Endothelial cell of umbilical vein (primary cell): ENCODE results near the gene ADAMTSL3. TPM values are rescaled to one million over a fixed set of nuclear protein-coding genes. Genes with fewer than 3 reads are reported as not detected.

Experiments used
- BruUV-seq: library from RNA; stranded (reverse); fragments of 400-500 nt; replicated peaks from 2 replicates; lab custom pipeline; 2021; lab: Mats Ljungman, UMichigan
- CTCF ChIA-PET: fragments of 300-600, 350-600 bp; sonication (Branson Sonifier 250); formaldehyde crosslinking; loops from one replicate; lab custom pipeline; 2021; ENCODE audit warnings: antibody characterized with exemption, inconsistent platforms; lab: Charles Lee
- POLR2A ChIA-PET: fragments of 300-600, 350-600 bp; sonication (Branson Sonifier 250); formaldehyde crosslinking; loops from one replicate; lab custom pipeline; 2021; ENCODE audit warnings: antibody characterized with exemption, inconsistent platforms; lab: Charles Lee
- DNase-seq: peaks from one replicate; pipeline ENCODE4 v3.0.0-alpha.2; 2011; ENCODE audit warnings: low read depth, low spot score
- FAIRE-seq: peaks from 2 replicates; lab custom pipeline; 2011; peaks lifted over from hg19 to GRCh38; lab: Jason Lieb, UNC
- H2AFZ ChIP-seq: 2 replicates; pipeline ENCODE4 v1.6.0; 2012; ENCODE audit warnings: low read depth, low read length, control low read depth, inconsistent platforms
- H3K27ac ChIP-seq: 2 replicates; pipeline ENCODE4 v1.5.1; 2011; ENCODE audit warnings: low read depth, mild to moderate bottlenecking, control low read depth, low read length, moderate library complexity; ENCODE audit not compliant: insufficient read depth
- H3K27me3 ChIP-seq, 2 experiments: 2 replicates each; pipeline versions ENCODE4 v1.6.0 to v1.6.1; 2011; ENCODE audit warnings: low read length in 2 of 2, mixed read lengths in 1 of 2; ENCODE audit not compliant: control insufficient read depth in 2 of 2, insufficient read depth in 2 of 2
- H3K36me3 ChIP-seq, 2 experiments: 2 replicates in 1 of 2; 3 replicates in 1 of 2; pipeline ENCODE4 v1.5.1; 2011; ENCODE audit warnings: low read length in 2 of 2, mild to moderate bottlenecking in 1 of 2, moderate library complexity in 1 of 2; ENCODE audit not compliant: control insufficient read depth in 2 of 2, insufficient read depth in 2 of 2; ENCODE audit errors: extremely low read depth in 1 of 2
- H3K4me1 ChIP-seq: 3 replicates; pipeline ENCODE4 v1.5.1; 2011; ENCODE audit warnings: mild to moderate bottlenecking, low read length; ENCODE audit not compliant: control insufficient read depth, insufficient read depth; ENCODE audit errors: extremely low read depth
- H3K4me2 ChIP-seq: 2 replicates; pipeline ENCODE4 v1.6.1; 2011; ENCODE audit warnings: low read length, control low read depth, mixed read lengths; ENCODE audit not compliant: insufficient read depth
- H3K4me3 ChIP-seq, 3 experiments: fragments of 200-600 bp in 1 of 3; sonication (generic), shearing (Covaris generic) in 1 of 3; replicated peaks in 1 of 3; 2 replicates each; pipeline ENCODE4 v1.5.1; 2011 to 2016; ENCODE audit warnings: control low read depth in 3 of 3, low read length in 3 of 3, mild to moderate bottlenecking in 2 of 3, inconsistent platforms in 1 of 3, low read depth in 1 of 3, moderate library complexity in 1 of 3; ENCODE audit not compliant: insufficient read depth in 1 of 3
- H3K79me2 ChIP-seq: 2 replicates; pipeline ENCODE4 v1.6.0; 2012; ENCODE audit warnings: low read length, inconsistent platforms; ENCODE audit not compliant: control insufficient read depth, insufficient read depth
- H3K9ac ChIP-seq: replicated peaks from 2 replicates; pipeline ENCODE3; 2011; ENCODE audit warnings: low read length, control low read depth; ENCODE audit not compliant: insufficient read depth; ENCODE audit errors: extremely low read depth
- H3K9me1 ChIP-seq: replicated peaks from 3 replicates; pipeline ENCODE4 v1.6.0; 2011; ENCODE audit warnings: mild to moderate bottlenecking, low read length; ENCODE audit not compliant: control insufficient read depth, insufficient read depth; ENCODE audit errors: extremely low read depth
- H3K9me3 ChIP-seq: replicated peaks from 2 replicates; pipeline ENCODE4 v1.5.1; 2012; ENCODE audit warnings: low read length, inconsistent platforms; ENCODE audit not compliant: control insufficient read depth, insufficient read depth
- H4K20me1 ChIP-seq: replicated peaks from 2 replicates; pipeline ENCODE3; 2011; ENCODE audit warnings: mild to moderate bottlenecking, low read length; ENCODE audit not compliant: control insufficient read depth, insufficient read depth; ENCODE audit errors: extremely low read depth
- EZH2 ChIP-seq: IDR thresholded peaks from 2 replicates; pipeline ENCODE4 v1.6.1; 2012; ENCODE audit warnings: borderline replicate concordance, low read depth, mild to moderate bottlenecking, moderate library complexity, low read length, inconsistent platforms; ENCODE audit not compliant: severe bottlenecking
- GATA2 ChIP-seq: IDR thresholded peaks from 2 replicates; pipeline ENCODE4 v1.7.0; 2011; ENCODE audit warnings: low read depth, mild to moderate bottlenecking, moderate library complexity, mixed read lengths, low read length; ENCODE audit not compliant: insufficient read length, insufficient read depth
- JUN ChIP-seq: IDR thresholded peaks from 2 replicates; pipeline ENCODE4 v1.6.1; 2011; ENCODE audit warnings: borderline replicate concordance, low read depth; ENCODE audit not compliant: insufficient read length, insufficient read depth
- MAX ChIP-seq: IDR thresholded peaks from 2 replicates; pipeline ENCODE4 v1.6.1; 2011; ENCODE audit not compliant: insufficient read depth, insufficient read length
- POLR2A ChIP-seq: IDR thresholded peaks from 2 replicates; pipeline ENCODE4 v1.6.1; 2012; ENCODE audit warnings: low read depth, mild to moderate bottlenecking, control low read depth, low read length
- dilution Hi-C: fragments of 300-500 bp; cut with MboI; formaldehyde crosslinking; loops from one replicate; pipeline ENCODE4 v1.15.0; 2019; ENCODE audit warnings: low sequenced_read_pairs; ENCODE audit not compliant: extremely low pct_ligation_motif_present
- intact Hi-C: fragments of 100-400 bp; cut with micrococcal nuclease; formaldehyde crosslinking; loops from one replicate; pipeline ENCODE4 v1.10.0; 2022
- polyA plus RNA-seq, 4 experiments: library from polyadenylated mRNA; depleted of rRNA in 3 of 4; stranded (reverse) in 3 of 4; unstranded in 1 of 4; fragments of >200 nt; gene quantifications; 2 replicates each; pipeline versions ENCODE4 v1.2.1 to v1.2.3, GENCODE V29; 2011 to 2012; ENCODE audit warnings: missing spikeins in 1 of 4
- total RNA-seq: library from RNA; stranded (reverse); gene quantifications from 2 replicates; pipeline ENCODE4 v1.2.3, GENCODE V29; 2021

ADAMTSL3 gene
- total and polyA plus RNA-seq, 2 donors (not counting 3 experiments of a cell fraction or from before 2014, with no cell fraction given), result not detected

GRCh38 chr15:83898361-83898760, 244.4 kb downstream of the ADAMTSL3 start:
- CTCF ChIA-PET, result no interaction called here

GRCh38 chr15:83899670-83900069, 245.7 kb downstream of the ADAMTSL3 start:
- H3K9me1 ChIP-seq, result no peaks in the 10 kb centered on the region
- no peaks in the 10 kb centered on the region for H3K36me3 ChIP-seq
- H3K9me3 ChIP-seq, result no peaks in the 10 kb centered on the region
- CTCF ChIA-PET, result no interaction called here
- H3K4me3 ChIP-seq, result no peak overlapping the region
- no peaks in the 10 kb centered on the region for H3K4me1 ChIP-seq
- dilution Hi-C loops (no loop called here), intact Hi-C loops (no loop called here)
- no peaks in the 10 kb centered on the region for H3K79me2 ChIP-seq
- no peak overlapping the region for H3K4me2 ChIP-seq
- no peak overlapping the region for H3K27ac ChIP-seq
- no peaks in the 10 kb centered on the region for H4K20me1 ChIP-seq
- POLR2A ChIA-PET, result no interaction called here
- TF ChIP-seq EZH2 (no peak), GATA2 (no peak), JUN (no peak)
- no peak overlapping the region for H3K9ac ChIP-seq
- H2AFZ ChIP-seq, result no peak overlapping the region
- no peak for DNase-seq
- no peak for FAIRE-seq
- no TSS peak for BruUV-seq
- no peaks in the 10 kb centered on the region for H3K27me3 ChIP-seq

More at GRCh38 chr15:83898361-83898760, 244.4 kb downstream of the ADAMTSL3 start:
- dilution Hi-C loops, result no loop called here
- Histone ChIP-seq H4K20me1 (no peaks in the 10 kb centered on the region), H3K9ac (no peak overlapping the region), H3K27me3 (no peaks in the 10 kb centered on the region), H3K9me3 (no peaks in the 10 kb centered on the region), H3K4me1 (no peaks in the 10 kb centered on the region), H3K9me1 (no peaks in the 10 kb centered on the region), H3K4me3 (no peak overlapping the region), H3K27ac (no peak overlapping the region), H2AFZ (no peak overlapping the region), H3K79me2 (no peaks in the 10 kb centered on the region), H3K36me3 (no peaks in the 10 kb centered on the region), H3K4me2 (no peak overlapping the region)
- intact Hi-C loops, result no loop called here
- no peak for TF ChIP-seq POLR2A
- TF ChIP-seq MAX, result no peak
- DNase-seq (no peak), FAIRE-seq (no peak)
- POLR2A ChIA-PET, result no interaction called here
- BruUV-seq, result no TSS peak
